H1 (cell line): ENCODE results near the gene ELOA.

Source experiments
- CTCF ChIP-seq, 3 experiments: IDR thresholded peaks; 1 replicate in 2 of 3; 2 replicates in 1 of 3; pipeline versions ENCODE4 v1.5.1 to v1.6.1; 2011; ENCODE audit warnings: low read length in 3 of 3, mild to moderate bottlenecking in 3 of 3, inconsistent platforms in 2 of 3, low read depth in 1 of 3, moderate library complexity in 1 of 3; ENCODE audit not compliant: insufficient read depth in 1 of 3; ENCODE audit errors: control extremely low read depth in 1 of 3
- EZH2 ChIP-seq: fragments of 200-600 bp; sonication (generic); IDR thresholded peaks from 2 replicates; pipeline ENCODE4 v1.7.1; 2012; ENCODE audit warnings: low read depth, mild to moderate bottlenecking, moderate library complexity, low read length, inconsistent platforms; ENCODE audit not compliant: severe bottlenecking
- FOSL1 ChIP-seq: IDR thresholded peaks from 2 replicates; pipeline ENCODE4 v1.6.1; 2011; ENCODE audit warnings: mild to moderate bottlenecking, low read depth, low read length, moderate library complexity; ENCODE audit not compliant: insufficient read depth
- HDAC2 ChIP-seq, 2 experiments: fragments of 300-600 bp in 1 of 2; sonication (generic) in 1 of 2; IDR thresholded peaks; 2 replicates each; pipeline ENCODE4 v1.6.1; 2011 to 2012; ENCODE audit warnings: low read depth in 2 of 2, low read length in 2 of 2, mild to moderate bottlenecking in 2 of 2, moderate library complexity in 2 of 2, borderline replicate concordance in 1 of 2, inconsistent platforms in 1 of 2
- JUN ChIP-seq: IDR thresholded peaks from 2 replicates; pipeline ENCODE4 v1.6.1; 2011; ENCODE audit warnings: low read depth, mild to moderate bottlenecking, improper control_type of control experiment, low read length
- POLR2A ChIP-seq, 2 experiments: IDR thresholded peaks; 1 replicate in 1 of 2; 2 replicates in 1 of 2; pipeline ENCODE4 v1.6.1; 2011; ENCODE audit warnings: low read depth in 2 of 2, low read length in 2 of 2, mild to moderate bottlenecking in 2 of 2; ENCODE audit errors: control extremely low read depth in 1 of 2
- POLR2AphosphoS5 ChIP-seq: IDR thresholded peaks from 2 replicates; pipeline ENCODE4 v1.6.1; 2011; ENCODE audit warnings: low read depth, low read length
- SIN3A ChIP-seq, 2 experiments: IDR thresholded peaks in 1 of 2; conservative IDR thresholded peaks in 1 of 2; 2 replicates each; pipeline ENCODE4 v1.6.1; 2011 to 2012; ENCODE audit warnings: low read length in 2 of 2, improper control_type of control experiment in 1 of 2, low read depth in 1 of 2, mild to moderate bottlenecking in 1 of 2
- SP1 ChIP-seq: IDR thresholded peaks from 2 replicates; pipeline ENCODE4 v1.6.1; 2011; ENCODE audit warnings: low read depth, low read length
- SP4 ChIP-seq: IDR thresholded peaks from 2 replicates; pipeline ENCODE4 v1.6.1; 2012; ENCODE audit warnings: low read length, inconsistent platforms
- SUZ12 ChIP-seq: fragments of 200-600 bp; sonication (generic); IDR thresholded peaks from 2 replicates; pipeline ENCODE4 v1.6.1; 2012; ENCODE audit warnings: mild to moderate bottlenecking, inconsistent platforms, low read length, moderate library complexity, mixed read lengths
- TEAD4 ChIP-seq: IDR thresholded peaks from 2 replicates; pipeline ENCODE4 v1.6.1; 2012; ENCODE audit warnings: low read depth, low read length, inconsistent platforms, mixed read lengths
- YY1 ChIP-seq: IDR thresholded peaks from 2 replicates; pipeline ENCODE4 v1.6.1; 2011; ENCODE audit warnings: low read depth, mild to moderate bottlenecking, low read length
- ZNF274 ChIP-seq: IDR thresholded peaks from 2 replicates; pipeline ENCODE4 v1.7.0; 2012; ENCODE audit warnings: low read length, borderline replicate concordance; ENCODE audit errors: extremely low read depth

- TF ChIP-seq POLR2A (IDR thresholded peaks at IDR 0.05; ENCODE audit: control extremely low read depth in 1 of 2, low read depth in 2 of 2, low read length in 2 of 2) (no peak), CTCF (IDR thresholded peaks at IDR 0.05; ENCODE audit: control extremely low read depth in 1 of 3, insufficient read depth in 1 of 3, low read depth in 1 of 3, low read length in 3 of 3) (no peak), POLR2AphosphoS5 (no peak), SP1 (no peak), YY1 (no peak), FOSL1 (no peak), SP4 (no peak), JUN (no peak), SUZ12 (no peak), EZH2 (no peak), HDAC2 (IDR thresholded peaks at IDR 0.05; ENCODE audit: borderline replicate concordance in 1 of 2, low read depth in 2 of 2, low read length in 2 of 2) (no peak), TEAD4 (no peak), ZNF274 (no peak), SIN3A (conservative IDR thresholded peaks at IDR 0.05 in 1 of 2, IDR thresholded peaks at IDR 0.05 in 1 of 2; ENCODE audit: low read depth in 1 of 2, low read length in 2 of 2) (no peak)
Observed at GRCh38 chr1:23776217-23776616, 32.9 kb downstream of the ELOA start.
